Bronchial epithelial cell (primary cell): ENCODE measurements around the gene GALNT18. TPM values are rescaled to one million over a fixed set of nuclear protein-coding genes. Genes with fewer than 3 reads are reported as not detected.
A peak's percentile ranks its signal among the peaks of the same experiment; 100 is the strongest.

Experiments used
- DNase-seq: peaks from one replicate; pipeline ENCODE4 v3.0.0-alpha.2; 2010; ENCODE audit warnings: low read depth
- FAIRE-seq: peaks from 2 replicates; lab custom pipeline; 2011; peaks lifted over from hg19 to GRCh38; lab: Jason Lieb, UNC
- H3K27me3 ChIP-seq: 2 replicates; pipeline ENCODE4 v1.5.1; 2011; ENCODE audit warnings: low read length; ENCODE audit not compliant: control insufficient read depth, insufficient read depth
- H3K36me3 ChIP-seq: 2 replicates; pipeline ENCODE4 v1.5.1; 2011; ENCODE audit warnings: low read length; ENCODE audit not compliant: control insufficient read depth, insufficient read depth
- H3K4me3 ChIP-seq: 2 replicates; pipeline ENCODE4 v1.5.1; 2011; ENCODE audit warnings: mild to moderate bottlenecking, low read depth, low read length, control low read depth
- CTCF ChIP-seq: IDR thresholded peaks from 2 replicates; pipeline ENCODE4 v1.5.1; 2011; ENCODE audit warnings: mild to moderate bottlenecking, moderate library complexity, low read length, control low read depth, inconsistent platforms; ENCODE audit not compliant: insufficient read depth, severe bottlenecking
- total RNA-seq: library from RNA; depleted of rRNA; stranded (reverse); fragments of >200 nt; gene quantifications from 2 replicates; pipeline ENCODE4 v1.2.1, GENCODE V29; 2014

Gene GALNT18
- total RNA-seq, 1 donor from 2014 or later = 26.1 TPM

- Histone ChIP-seq H3K4me3 (no peak overlapping the region), H3K36me3 (no peaks in the 10 kb centered on the region), H3K27me3 (no peaks in the 10 kb centered on the region)
- peak; percentile 32 for FAIRE-seq
- no peak for TF ChIP-seq CTCF
- no peak for DNase-seq
These were observed 206.8 kb downstream of the GALNT18 start for GRCh38 chr11:11414996-11415395.

- no peak for TF ChIP-seq CTCF
- FAIRE-seq (peak; percentile 92), DNase-seq (no peak)
- H3K4me3 ChIP-seq = no peak overlapping the region
- no peaks in the 10 kb centered on the region for H3K36me3 ChIP-seq
- no peaks in the 10 kb centered on the region for H3K27me3 ChIP-seq
These were observed 208.0 kb downstream of the GALNT18 start for GRCh38 chr11:11413776-11414175.

- Histone ChIP-seq H3K4me3 (no peak overlapping the region), H3K36me3 (no peaks in the 10 kb centered on the region), H3K27me3 (no peaks in the 10 kb centered on the region)
- peak; percentile 73 for FAIRE-seq
- no peak for TF ChIP-seq CTCF
- DNase-seq = peak; percentile 67
These were observed 210.3 kb downstream of the GALNT18 start for GRCh38 chr11:11411401-11411985.

GRCh38 chr11:11409901-11410300 lies 211.9 kb downstream of the GALNT18 start:
- DNase-seq (no peak), FAIRE-seq (no peak)
- H3K27me3 ChIP-seq = no peaks in the 10 kb centered on the region
- no peaks in the 10 kb centered on the region for H3K36me3 ChIP-seq
- no peak for TF ChIP-seq CTCF
- no peak overlapping the region for H3K4me3 ChIP-seq

GRCh38 chr11:11409224-11409623 lies 212.6 kb downstream of the GALNT18 start:
- no peak overlapping the region for H3K4me3 ChIP-seq
- H3K36me3 ChIP-seq = no peaks in the 10 kb centered on the region
- FAIRE-seq (no peak), DNase-seq (no peak)
- no peak for TF ChIP-seq CTCF
- H3K27me3 ChIP-seq = no peaks in the 10 kb centered on the region
